Neural cell (in vitro differentiated cells): ENCODE measurements around the gene CCDC7. TPM values are rescaled to one million over a fixed set of nuclear protein-coding genes. Genes with fewer than 3 reads are reported as not detected.
"Not testable (repeated sequence)": the region's sequence is repeated elsewhere in the genome, so short reads cannot be mapped to it uniquely, and the experiment has no call there.

Experiments used
- H2AFZ ChIP-seq: fragments of 200-600, 300-800 bp; sonication (generic), shearing (Covaris generic); 2 replicates; pipeline ENCODE4 v1.6.0; 2014; ENCODE audit warnings: low read depth, mild to moderate bottlenecking, antibody characterized with exemption, low read length, moderate library complexity
- H3F3A ChIP-seq: fragments of 200-600 bp; shearing (Covaris generic); 2 replicates; pipeline ENCODE4 v1.6.1; 2016; ENCODE audit warnings: mild to moderate bottlenecking, moderate library complexity, mixed read lengths, antibody characterized with exemption, low read length; ENCODE audit not compliant: insufficient read depth, poor library complexity, severe bottlenecking
- H3K27ac ChIP-seq: fragments of 200-600, 300-800 bp; sonication (generic), shearing (Covaris generic); 2 replicates; pipeline ENCODE4 v1.5.1; 2014; ENCODE audit warnings: mild to moderate bottlenecking, low read length, moderate library complexity
- H3K27me3 ChIP-seq: fragments of 300-800, 200-600 bp; sonication (generic), shearing (Covaris generic); 2 replicates; pipeline ENCODE4 v1.6.0; 2014; ENCODE audit warnings: mild to moderate bottlenecking, low read depth, low read length, moderate library complexity; ENCODE audit not compliant: insufficient read depth
- H3K36me3 ChIP-seq: fragments of 300-800, 200-600 bp; sonication (generic), shearing (Covaris generic); 2 replicates; pipeline ENCODE4 v1.5.1; 2014; ENCODE audit warnings: mild to moderate bottlenecking, antibody characterized with exemption, low read length, moderate library complexity; ENCODE audit not compliant: insufficient read depth
- H3K4me2 ChIP-seq: fragments of 300-800, 200-600 bp; sonication (generic), shearing (Covaris generic); 2 replicates; pipeline ENCODE4 v1.6.0; 2014; ENCODE audit warnings: mild to moderate bottlenecking, low read length
- H3K4me3 ChIP-seq: fragments of 300-800, 200-600 bp; sonication (generic), shearing (Covaris generic); 2 replicates; pipeline ENCODE4 v1.5.1; 2014; ENCODE audit warnings: mild to moderate bottlenecking, low read length, moderate library complexity
- H3K79me2 ChIP-seq: fragments of 200-600 bp; shearing (Covaris generic); replicated peaks from 2 replicates; pipeline ENCODE4 v1.6.0; 2014; ENCODE audit warnings: mild to moderate bottlenecking, low read length, moderate library complexity; ENCODE audit not compliant: insufficient read depth
- H3K9ac ChIP-seq: fragments of 300-800, 200-600 bp; sonication (generic), shearing (Covaris generic); 2 replicates; pipeline ENCODE4 v1.6.1; 2016; ENCODE audit warnings: mild to moderate bottlenecking, low read length, mixed read lengths
- H3K9me2 ChIP-seq: fragments of 200-600 bp; shearing (Covaris generic); 2 replicates; pipeline ENCODE4 v1.6.1; 2016; ENCODE audit warnings: mild to moderate bottlenecking, low read length, mixed read lengths; ENCODE audit not compliant: insufficient read depth
- H3K9me3 ChIP-seq: fragments of 200-600, 300-800 bp; sonication (generic), shearing (Covaris generic); 2 replicates; pipeline ENCODE4 v1.6.1; 2016; ENCODE audit warnings: mild to moderate bottlenecking, mixed run types, low read length, moderate library complexity, mixed read lengths
- H4K20me1 ChIP-seq: fragments of 200-600 bp; shearing (Covaris generic); 2 replicates; pipeline ENCODE4 v1.6.1; 2016; ENCODE audit warnings: mild to moderate bottlenecking, mixed run types; ENCODE audit not compliant: insufficient read depth
- CTCF ChIP-seq: fragments of 450-650 bp; IDR thresholded peaks from 2 replicates; pipeline ENCODE4 v1.5.1; 2014; ENCODE audit warnings: antibody characterized with exemption, mild to moderate bottlenecking, moderate library complexity; ENCODE audit not compliant: poor library complexity, severe bottlenecking
- EP300 ChIP-seq: fragments of 450-650 bp; conservative IDR thresholded peaks from 2 replicates; pipeline ENCODE4 v1.6.1; 2014; ENCODE audit warnings: antibody characterized with exemption, mild to moderate bottlenecking, moderate library complexity; ENCODE audit not compliant: poor library complexity, severe bottlenecking
- EZH2 ChIP-seq: fragments of 200-600, 300-800 bp; shearing (Covaris generic), sonication (generic); IDR thresholded peaks from 2 replicates; pipeline ENCODE4 v1.6.1; 2014; ENCODE audit warnings: antibody characterized with exemption, low read length, borderline replicate concordance, mild to moderate bottlenecking; ENCODE audit not compliant: insufficient read depth, poor library complexity, severe bottlenecking
- MXI1 ChIP-seq: fragments of 450-650 bp; conservative IDR thresholded peaks from 2 replicates; pipeline ENCODE4 v1.6.1; 2014; ENCODE audit warnings: antibody characterized with exemption, mild to moderate bottlenecking; ENCODE audit not compliant: poor library complexity, severe bottlenecking
- POLR2AphosphoS5 ChIP-seq: IDR thresholded peaks from 2 replicates; pipeline ENCODE4 v1.6.1; 2012
- RAD21 ChIP-seq: fragments of 450-650 bp; conservative IDR thresholded peaks from 2 replicates; pipeline ENCODE4 v1.6.1; 2014; ENCODE audit warnings: antibody characterized with exemption, mild to moderate bottlenecking, moderate library complexity
- REST ChIP-seq: IDR thresholded peaks from 2 replicates; pipeline ENCODE4 v1.6.1; 2012; ENCODE audit warnings: borderline replicate concordance
- SMC3 ChIP-seq: fragments of 450-650 bp; conservative IDR thresholded peaks from 2 replicates; pipeline ENCODE4 v1.6.1; 2014; ENCODE audit warnings: antibody characterized with exemption, mild to moderate bottlenecking, moderate library complexity; ENCODE audit not compliant: poor library complexity
- TAF1 ChIP-seq: IDR thresholded peaks from 2 replicates; pipeline ENCODE4 v1.6.1; 2012; ENCODE audit warnings: low read depth
- polyA plus RNA-seq: library from polyadenylated mRNA; depleted of rRNA; stranded (reverse); fragments of >200 nt; gene quantifications from 2 replicates; pipeline ENCODE4 v1.2.3, GENCODE V29; 2014

CCDC7 gene
- polyA plus RNA-seq, 1 donor from 2014 or later = 5.1 TPM

- not testable (repeated sequence) for H3K9me3 ChIP-seq, H3K79me2 ChIP-seq, H2AFZ ChIP-seq, H3F3A ChIP-seq, H3K9ac ChIP-seq, H3K27me3 ChIP-seq, H3K36me3 ChIP-seq, H3K4me3 ChIP-seq, H3K4me2 ChIP-seq, H3K27ac ChIP-seq, H3K9me2 ChIP-seq, H4K20me1 ChIP-seq
These were observed 54.2 kb downstream of the CCDC7 start for GRCh38 chr10:32500136-32500535.

GRCh38 chr10:32501906-32502305, 56.0 kb downstream of the CCDC7 start:
- no peak overlapping the region for H2AFZ ChIP-seq
- no peak overlapping the region for H3K4me3 ChIP-seq
- no peaks in the 10 kb centered on the region for H3K79me2 ChIP-seq
- no peaks in the 10 kb centered on the region for H3K27me3 ChIP-seq
- H3K9ac ChIP-seq = no peak overlapping the region
- no peak overlapping the region for H3K4me2 ChIP-seq
- no peak overlapping the region for H3K27ac ChIP-seq
- H3F3A ChIP-seq = no peaks in the 10 kb centered on the region
- no peaks in the 10 kb centered on the region for H3K9me3 ChIP-seq
- H4K20me1 ChIP-seq = no peaks in the 10 kb centered on the region
- no peaks in the 10 kb centered on the region for H3K36me3 ChIP-seq
- no peaks in the 10 kb centered on the region for H3K9me2 ChIP-seq
- no peak for TF ChIP-seq RAD21
- TF ChIP-seq CTCF = no peak
- TF ChIP-seq POLR2AphosphoS5 = no peak
- TF ChIP-seq EZH2 = no peak
- TF ChIP-seq EP300 = no peak
- TF ChIP-seq REST = no peak
- TF ChIP-seq SMC3 = no peak
- no peak for TF ChIP-seq MXI1
- no peak for TF ChIP-seq TAF1

GRCh38 chr10:32505762-32506420, 60.0 kb downstream of the CCDC7 start:
- H3F3A ChIP-seq, H3K4me2 ChIP-seq, H3K27ac ChIP-seq, H4K20me1 ChIP-seq, H3K27me3 ChIP-seq, H3K36me3 ChIP-seq, H3K9ac ChIP-seq, H3K79me2 ChIP-seq, H3K9me2 ChIP-seq, H2AFZ ChIP-seq, H3K4me3 ChIP-seq, H3K9me3 ChIP-seq: not testable (repeated sequence)
